SK-N-SH treated with all-trans-retinoic acid at 6 μM for 48 hours (cell line): ENCODE results near the gene FHIT.

ENCODE experiments used
- ATAC-seq: fragments of 200-7000 bp; cut with Tn5 transposase; 3 replicates; pipeline ENCODE4 v1.9.1; 2020; ENCODE audit warnings: mild to moderate bottlenecking, moderate library complexity
- CSDC2 ChIP-seq: fragments of 250-450 bp; sonication (Bioruptor Pico); IDR thresholded peaks from 2 replicates; pipeline ENCODE4 v1.5.0; 2020; ENCODE audit warnings: mild to moderate bottlenecking, moderate library complexity
- CSRNP3 ChIP-seq: fragments of 250-450 bp; sonication (Bioruptor Pico); IDR thresholded peaks from 2 replicates; pipeline ENCODE4 v1.5.1; 2021; ENCODE audit warnings: mild to moderate bottlenecking, moderate library complexity
- ESRRG ChIP-seq: fragments of 250-450 bp; sonication (Bioruptor Pico); IDR thresholded peaks from 2 replicates; pipeline ENCODE4 v1.6.1; 2021; ENCODE audit warnings: mild to moderate bottlenecking
- GLIS3 ChIP-seq: fragments of 250-450 bp; sonication (Bioruptor Pico); IDR thresholded peaks from 2 replicates; pipeline ENCODE4 v1.5.0; 2020; ENCODE audit warnings: mild to moderate bottlenecking, moderate library complexity
- OSR1 ChIP-seq: fragments of 250-450 bp; sonication (Bioruptor Pico); IDR thresholded peaks from 2 replicates; pipeline ENCODE4 v1.8.0; 2022; ENCODE audit warnings: moderate library complexity, mild to moderate bottlenecking, inconsistent platforms
- PPARA ChIP-seq: fragments of 250-450 bp; sonication (Bioruptor Pico); IDR thresholded peaks from 2 replicates; pipeline ENCODE4 v1.5.0; 2020; ENCODE audit warnings: mild to moderate bottlenecking, borderline replicate concordance
- RARB ChIP-seq: fragments of 250-450 bp; sonication (Bioruptor Pico); IDR thresholded peaks from 2 replicates; pipeline ENCODE4 v1.8.0; 2021; ENCODE audit warnings: mild to moderate bottlenecking, moderate library complexity
- SNAI2 ChIP-seq: fragments of 250-450 bp; sonication (Bioruptor Pico); IDR thresholded peaks from 2 replicates; pipeline ENCODE4 v1.5.0; 2020; ENCODE audit warnings: mild to moderate bottlenecking, moderate library complexity
- TCF4 ChIP-seq: fragments of 250-450 bp; sonication (Bioruptor Pico); IDR thresholded peaks from 2 replicates; pipeline ENCODE4 v1.8.0; 2021; ENCODE audit warnings: mild to moderate bottlenecking, moderate library complexity, borderline replicate concordance
- TOX ChIP-seq: fragments of 250-450 bp; sonication (Bioruptor Pico); IDR thresholded peaks from 2 replicates; pipeline ENCODE4 v1.8.0; 2021; ENCODE audit warnings: mild to moderate bottlenecking, moderate library complexity, borderline replicate concordance
- ZC3H10 ChIP-seq: fragments of 250-450 bp; sonication (Bioruptor Pico); IDR thresholded peaks from 2 replicates; pipeline ENCODE4 v1.5.1; 2021; ENCODE audit warnings: mild to moderate bottlenecking, moderate library complexity
- ZFP3 ChIP-seq: fragments of 250-450 bp; sonication (Bioruptor Pico); IDR thresholded peaks from 2 replicates; pipeline ENCODE4 v1.5.0; 2020; ENCODE audit warnings: mild to moderate bottlenecking, moderate library complexity
- ZNF565 ChIP-seq: fragments of 450-650 bp; formaldehyde crosslinking; conservative IDR thresholded peaks from 2 replicates; pipeline ENCODE4 v1.5.0; 2020; ENCODE audit warnings: low read depth, mild to moderate bottlenecking, moderate library complexity
- ZNF70 ChIP-seq: fragments of 450-650 bp; formaldehyde crosslinking; IDR thresholded peaks from 2 replicates; pipeline ENCODE4 v1.5.0; 2020; ENCODE audit warnings: mild to moderate bottlenecking, moderate library complexity
- TF ChIP-seq, protein P1 (sequence below): fragments of 250-450 bp; sonication (Bioruptor Pico); IDR thresholded peaks from 2 replicates; pipeline ENCODE4 v1.8.0; 2021; ENCODE audit warnings: low read depth, mild to moderate bottlenecking, moderate library complexity, borderline replicate concordance
- TF ChIP-seq, protein P2 (sequence below): fragments of 250-450 bp; sonication (Bioruptor Pico); IDR thresholded peaks from 2 replicates; pipeline ENCODE4 v1.8.0; 2020; ENCODE audit warnings: mild to moderate bottlenecking, moderate library complexity, borderline replicate concordance
- TF ChIP-seq, protein P3 (sequence below): fragments of 250-450 bp; sonication (Bioruptor Pico); IDR thresholded peaks from 2 replicates; pipeline ENCODE4 v1.5.0; 2020; ENCODE audit warnings: mild to moderate bottlenecking, moderate library complexity

FHIT gene

DNA sequence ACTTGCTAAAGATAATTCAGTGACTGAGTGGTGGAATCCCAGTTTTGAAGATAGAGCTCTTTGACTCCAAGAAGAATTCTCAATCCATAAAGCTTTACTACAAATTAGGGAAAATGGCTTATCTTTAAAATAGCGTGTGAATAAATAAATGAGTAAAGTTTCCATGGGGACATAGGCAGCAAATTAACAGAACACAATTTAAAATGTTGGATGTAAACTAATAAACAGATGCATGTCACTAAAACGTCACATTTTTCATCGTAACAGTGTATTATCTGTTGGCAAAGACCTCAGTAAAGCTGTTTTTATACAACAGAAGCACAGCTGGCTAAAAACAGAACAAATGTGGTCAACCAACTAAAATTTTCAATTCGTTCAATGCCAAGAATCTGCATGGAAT is 1287.6 kb downstream of the FHIT start:
- TF ChIP-seq SNAI2 (CRISPR knock-in tag) (no peak), ZFP3 (CRISPR knock-in tag) (no peak)
- TF ChIP-seq, protein P1, sequence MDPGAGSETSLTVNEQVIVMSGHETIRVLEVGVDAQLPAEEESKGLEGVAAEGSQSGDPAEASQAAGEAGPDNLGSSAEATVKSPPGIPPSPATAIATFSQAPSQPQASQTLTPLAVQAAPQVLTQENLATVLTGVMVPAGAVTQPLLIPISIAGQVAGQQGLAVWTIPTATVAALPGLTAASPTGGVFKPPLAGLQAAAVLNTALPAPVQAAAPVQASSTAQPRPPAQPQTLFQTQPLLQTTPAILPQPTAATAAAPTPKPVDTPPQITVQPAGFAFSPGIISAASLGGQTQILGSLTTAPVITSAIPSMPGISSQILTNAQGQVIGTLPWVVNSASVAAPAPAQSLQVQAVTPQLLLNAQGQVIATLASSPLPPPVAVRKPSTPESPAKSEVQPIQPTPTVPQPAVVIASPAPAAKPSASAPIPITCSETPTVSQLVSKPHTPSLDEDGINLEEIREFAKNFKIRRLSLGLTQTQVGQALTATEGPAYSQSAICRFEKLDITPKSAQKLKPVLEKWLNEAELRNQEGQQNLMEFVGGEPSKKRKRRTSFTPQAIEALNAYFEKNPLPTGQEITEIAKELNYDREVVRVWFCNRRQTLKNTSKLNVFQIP (CRISPR knock-in tag), result no peak
- ATAC-seq, result no peak

GRCh38 chr3:59957150-59957549 is 1294.1 kb downstream of the FHIT start:
- TF ChIP-seq ZNF565 (CRISPR knock-in tag), result no peak
- no peak for ATAC-seq

- no peak for ATAC-seq
- no peak for TF ChIP-seq SNAI2 (CRISPR knock-in tag)
- TF ChIP-seq GLIS3, result no peak
- TF ChIP-seq, protein P2, sequence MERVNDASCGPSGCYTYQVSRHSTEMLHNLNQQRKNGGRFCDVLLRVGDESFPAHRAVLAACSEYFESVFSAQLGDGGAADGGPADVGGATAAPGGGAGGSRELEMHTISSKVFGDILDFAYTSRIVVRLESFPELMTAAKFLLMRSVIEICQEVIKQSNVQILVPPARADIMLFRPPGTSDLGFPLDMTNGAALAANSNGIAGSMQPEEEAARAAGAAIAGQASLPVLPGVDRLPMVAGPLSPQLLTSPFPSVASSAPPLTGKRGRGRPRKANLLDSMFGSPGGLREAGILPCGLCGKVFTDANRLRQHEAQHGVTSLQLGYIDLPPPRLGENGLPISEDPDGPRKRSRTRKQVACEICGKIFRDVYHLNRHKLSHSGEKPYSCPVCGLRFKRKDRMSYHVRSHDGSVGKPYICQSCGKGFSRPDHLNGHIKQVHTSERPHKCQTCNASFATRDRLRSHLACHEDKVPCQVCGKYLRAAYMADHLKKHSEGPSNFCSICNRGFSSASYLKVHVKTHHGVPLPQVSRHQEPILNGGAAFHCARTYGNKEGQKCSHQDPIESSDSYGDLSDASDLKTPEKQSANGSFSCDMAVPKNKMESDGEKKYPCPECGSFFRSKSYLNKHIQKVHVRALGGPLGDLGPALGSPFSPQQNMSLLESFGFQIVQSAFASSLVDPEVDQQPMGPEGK, result no peak
- TF ChIP-seq ZFP3 (CRISPR knock-in tag), result no peak
- no peak for TF ChIP-seq PPARA (CRISPR knock-in tag)
- no peak for TF ChIP-seq OSR1 (CRISPR knock-in tag)
- no peak for TF ChIP-seq TCF4 (CRISPR knock-in tag)
- no peak for TF ChIP-seq RARB (CRISPR knock-in tag)
- TF ChIP-seq, protein P1 (CRISPR knock-in tag), result no peak
- no peak for TF ChIP-seq TOX (CRISPR knock-in tag)
- TF ChIP-seq ZC3H10 (CRISPR knock-in tag), result no peak
- TF ChIP-seq ESRRG (CRISPR knock-in tag), result no peak
- TF ChIP-seq CSDC2 (CRISPR knock-in tag), result no peak
- TF ChIP-seq ZNF70 (CRISPR knock-in tag), result no peak
- TF ChIP-seq, all 23 proteins: peak for 0
Observed at GRCh38 chr3:59953104-59953503, 1298.1 kb downstream of the FHIT start.

DNA sequence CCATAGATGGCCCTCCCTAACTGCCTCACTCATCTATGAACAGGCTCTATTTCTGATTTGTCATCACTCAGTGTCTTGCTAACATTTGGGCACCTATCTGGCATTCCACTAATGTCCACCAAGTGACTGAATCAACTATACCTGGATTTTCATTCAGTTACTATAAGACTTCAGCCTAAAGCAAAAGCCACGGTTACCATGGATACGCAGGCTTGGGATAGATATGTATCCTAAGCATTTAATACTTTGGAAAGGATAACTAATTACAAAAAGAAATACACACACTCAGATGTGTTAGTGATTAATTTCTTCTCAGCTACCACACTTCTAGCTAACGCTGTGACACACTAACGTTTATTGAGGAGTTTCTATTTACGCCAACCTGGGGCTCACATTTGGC is 1301.9 kb downstream of the FHIT start:
- ATAC-seq, result no peak

More for the DNA sequence above, 1301.9 kb downstream of the FHIT start:
- TF ChIP-seq CSRNP3, result no peak
- TF ChIP-seq, protein P3, sequence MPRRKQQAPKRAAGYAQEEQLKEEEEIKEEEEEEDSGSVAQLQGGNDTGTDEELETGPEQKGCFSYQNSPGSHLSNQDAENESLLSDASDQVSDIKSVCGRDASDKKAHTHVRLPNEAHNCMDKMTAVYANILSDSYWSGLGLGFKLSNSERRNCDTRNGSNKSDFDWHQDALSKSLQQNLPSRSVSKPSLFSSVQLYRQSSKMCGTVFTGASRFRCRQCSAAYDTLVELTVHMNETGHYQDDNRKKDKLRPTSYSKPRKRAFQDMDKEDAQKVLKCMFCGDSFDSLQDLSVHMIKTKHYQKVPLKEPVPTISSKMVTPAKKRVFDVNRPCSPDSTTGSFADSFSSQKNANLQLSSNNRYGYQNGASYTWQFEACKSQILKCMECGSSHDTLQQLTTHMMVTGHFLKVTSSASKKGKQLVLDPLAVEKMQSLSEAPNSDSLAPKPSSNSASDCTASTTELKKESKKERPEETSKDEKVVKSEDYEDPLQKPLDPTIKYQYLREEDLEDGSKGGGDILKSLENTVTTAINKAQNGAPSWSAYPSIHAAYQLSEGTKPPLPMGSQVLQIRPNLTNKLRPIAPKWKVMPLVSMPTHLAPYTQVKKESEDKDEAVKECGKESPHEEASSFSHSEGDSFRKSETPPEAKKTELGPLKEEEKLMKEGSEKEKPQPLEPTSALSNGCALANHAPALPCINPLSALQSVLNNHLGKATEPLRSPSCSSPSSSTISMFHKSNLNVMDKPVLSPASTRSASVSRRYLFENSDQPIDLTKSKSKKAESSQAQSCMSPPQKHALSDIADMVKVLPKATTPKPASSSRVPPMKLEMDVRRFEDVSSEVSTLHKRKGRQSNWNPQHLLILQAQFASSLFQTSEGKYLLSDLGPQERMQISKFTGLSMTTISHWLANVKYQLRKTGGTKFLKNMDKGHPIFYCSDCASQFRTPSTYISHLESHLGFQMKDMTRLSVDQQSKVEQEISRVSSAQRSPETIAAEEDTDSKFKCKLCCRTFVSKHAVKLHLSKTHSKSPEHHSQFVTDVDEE (CRISPR knock-in tag), result no peak
